ENCODE data around the gene ADCY7.

Gene ADCY7

GRCh38 chr16:50251375-50252081, 14.8 kb upstream of the ADCY7 start:
- no peak for DNase-seq

GRCh38 chr16:50252082-50252611, 14.2 kb upstream of the ADCY7 start:
- no peak for DNase-seq

- no peak for DNase-seq
Observed at GRCh38 chr16:50252874-50253513, 13.4 kb upstream of the ADCY7 start.

GRCh38 chr16:50253514-50253910, 12.8 kb upstream of the ADCY7 start:
- no peak for DNase-seq

GRCh38 chr16:50254072-50254471, 12.3 kb upstream of the ADCY7 start:
- DNase-seq, result no peak

- DNase-seq, result no peak
Observed at GRCh38 chr16:50255538-50255937, 10.8 kb upstream of the ADCY7 start.

GRCh38 chr16:50256604-50257003, 9.7 kb upstream of the ADCY7 start:
- DNase-seq, result no peak

- no peak for DNase-seq
Observed at GRCh38 chr16:50257876-50258275, 8.5 kb upstream of the ADCY7 start.

GRCh38 chr16:50259334-50260205, 6.8 kb upstream of the ADCY7 start:
- DNase-seq, result no peak

GRCh38 chr16:50260206-50261159, 5.9 kb upstream of the ADCY7 start:
- DNase-seq, result no peak

GRCh38 chr16:50261160-50261706, 5.1 kb upstream of the ADCY7 start:
- DNase-seq, result no peak

- no peak for DNase-seq
Observed at GRCh38 chr16:50261707-50262235, 4.6 kb upstream of the ADCY7 start.

- no peak for DNase-seq
Observed at GRCh38 chr16:50263060-50263909, 3.1 kb upstream of the ADCY7 start.

GRCh38 chr16:50263940-50264929, 2.1 kb upstream of the ADCY7 start:
- peak; percentile 88 for DNase-seq

- peak; percentile 64 for DNase-seq
Observed at GRCh38 chr16:50265260-50265659, 1.1 kb upstream of the ADCY7 start.

GRCh38 chr16:50265716-50266336, 525 bp upstream of the ADCY7 start:
- no peak for DNase-seq

GRCh38 chr16:50267151-50267631, 840 bp downstream of the ADCY7 start:
- DNase-seq, result no peak

- DNase-seq, result peak; percentile 47
Observed at GRCh38 chr16:50267651-50268050, 1.3 kb downstream of the ADCY7 start.

GRCh38 chr16:50268352-50268751, 2.0 kb downstream of the ADCY7 start:
- no peak for DNase-seq

All from activated CD4-positive, alpha-beta T cell treated with anti-CD3 and anti-CD28 coated beads, Interleukin-2, Interleukin-6, amounts not matched to agents 100 ng/mL and 50 ng/mL, durations not matched to agents 16 hours and 8 hours (primary cell).